ENCODE results near the gene ZDHHC14. TPM values are rescaled to one million over a fixed set of nuclear protein-coding genes. Genes with fewer than 3 reads are reported as not detected.

ZDHHC14 gene
- total RNA-seq, 1 experiment from 2014 or later, result 3.2 TPM

DNA sequence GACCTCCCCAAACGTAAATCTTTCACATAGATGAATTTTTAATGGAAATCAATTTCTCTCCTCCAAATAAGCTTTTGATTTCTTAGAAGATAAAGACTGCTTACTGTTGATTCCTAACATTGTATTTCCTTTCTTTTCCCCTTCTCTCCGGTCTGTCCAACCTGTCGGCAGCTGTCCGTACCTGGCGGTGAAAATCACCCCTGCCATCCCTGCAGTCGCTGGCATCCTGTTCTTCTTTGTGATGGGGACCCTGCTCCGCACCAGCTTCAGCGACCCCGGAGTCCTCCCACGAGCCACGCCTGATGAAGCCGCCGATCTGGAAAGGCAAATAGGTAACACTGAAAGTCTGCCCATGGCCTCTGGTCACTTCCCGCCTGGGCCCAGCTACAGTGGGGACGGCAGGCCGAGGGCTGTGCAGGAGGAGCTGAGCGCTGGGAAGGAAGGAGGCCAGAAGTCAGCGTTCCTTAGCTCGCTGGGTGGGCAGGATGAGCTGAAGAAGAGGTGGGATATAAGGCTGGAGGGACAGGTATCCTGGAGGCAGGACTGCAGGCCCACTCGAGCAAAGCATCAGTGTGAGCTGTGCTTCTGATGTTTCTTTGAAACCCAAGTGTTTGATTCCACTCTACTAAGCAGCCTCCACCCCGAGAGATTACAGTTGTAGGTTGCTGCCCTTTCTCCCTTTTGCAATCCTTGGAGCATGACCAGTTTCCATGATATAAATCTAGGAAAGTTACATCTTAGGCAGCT lies 161.6 kb downstream of the ZDHHC14 start:
- Mint-ChIP-seq H3K4me1 (ENCODE audit: insufficient read depth, unreplicated experiment) (no peaks in the 10 kb centered on the region), H3K9me3 (ENCODE audit: unreplicated experiment) (no peaks in the 10 kb centered on the region), H3K27ac (ENCODE audit: low read depth, unreplicated experiment) (no peak overlapping the region), H3K27me3 (ENCODE audit: insufficient read depth, unreplicated experiment) (no peaks in the 10 kb centered on the region), H3K4me3 (ENCODE audit: unreplicated experiment) (no peak overlapping the region), H3K36me3 (ENCODE audit: insufficient read depth, unreplicated experiment) (no peaks in the 10 kb centered on the region)
- no peak for DNase-seq (ENCODE audit: unreplicated experiment)
- BruUV-seq (replicated peaks), result no TSS peak
- TF ChIP-seq CTCF (IDR thresholded peaks at IDR 0.05; ENCODE audit: unreplicated experiment), result no peak
- POLR2A ChIA-PET, result interaction anchor here (0.6 to 1.2 kb wide), 2 partner anchors 9 to 46 kb away, joined by 3 to 4 read pairs; no protein-coding TSS in a partner anchor
- CTCF ChIA-PET, result interaction anchor here (1.0 kb wide), 1 partner anchor 12 kb away, joined by 3 read pairs; no protein-coding TSS in a partner anchor
- intact Hi-C loops (cut with micrococcal nuclease), result no loop called here

DNA sequence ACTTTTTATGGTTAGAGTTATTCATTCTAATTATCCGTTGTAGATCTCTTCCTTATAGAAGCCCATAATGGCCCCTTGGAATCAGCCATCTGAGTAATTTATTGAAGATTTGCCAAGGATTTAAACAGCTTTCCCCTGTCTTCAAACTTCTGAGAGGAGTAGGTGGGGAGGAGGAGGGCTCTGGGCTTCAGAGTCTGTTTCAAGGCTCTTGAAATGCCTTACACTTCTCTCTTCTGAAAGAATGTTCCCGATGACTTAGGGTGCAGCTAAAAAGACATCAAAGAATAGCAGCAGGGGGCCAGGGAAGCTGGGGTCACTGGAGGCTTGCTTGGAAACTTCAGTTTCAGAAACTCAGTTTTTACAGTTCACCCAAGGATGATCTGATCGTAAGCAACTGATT lies 165.3 kb downstream of the ZDHHC14 start:
- no peak overlapping the region for H3K4me3 Mint-ChIP-seq (ENCODE audit: unreplicated experiment)
- DNase-seq (ENCODE audit: unreplicated experiment), result no peak
- TF ChIP-seq CTCF (IDR thresholded peaks at IDR 0.05; ENCODE audit: unreplicated experiment), result no peak
- CTCF ChIA-PET, result no interaction called here
- H3K36me3 Mint-ChIP-seq (ENCODE audit: insufficient read depth, unreplicated experiment), result no peaks in the 10 kb centered on the region
- POLR2A ChIA-PET, result no interaction called here
- no peaks in the 10 kb centered on the region for H3K27me3 Mint-ChIP-seq (ENCODE audit: insufficient read depth, unreplicated experiment)
- BruUV-seq (replicated peaks), result no TSS peak
- no peak overlapping the region for H3K27ac Mint-ChIP-seq (ENCODE audit: low read depth, unreplicated experiment)
- no peaks in the 10 kb centered on the region for H3K9me3 Mint-ChIP-seq (ENCODE audit: unreplicated experiment)
- intact Hi-C loops (cut with micrococcal nuclease), result no loop called here
- H3K4me1 Mint-ChIP-seq (ENCODE audit: insufficient read depth, unreplicated experiment), result peaks cover under 1% of the 10 kb centered on the region

- DNase-seq (ENCODE audit: unreplicated experiment), result no peak
- Mint-ChIP-seq H3K4me1 (ENCODE audit: insufficient read depth, unreplicated experiment) (peaks cover 9% of the 10 kb centered on the region), H3K36me3 (ENCODE audit: insufficient read depth, unreplicated experiment) (no peaks in the 10 kb centered on the region), H3K27ac (ENCODE audit: low read depth, unreplicated experiment) (no peak overlapping the region), H3K9me3 (ENCODE audit: unreplicated experiment) (no peaks in the 10 kb centered on the region), H3K27me3 (ENCODE audit: insufficient read depth, unreplicated experiment) (no peaks in the 10 kb centered on the region), H3K4me3 (ENCODE audit: unreplicated experiment) (no peak overlapping the region)
- no TSS peak for BruUV-seq (replicated peaks)
- CTCF ChIA-PET, result no interaction called here
- POLR2A ChIA-PET, result interaction anchor here (0.6 kb wide), 1 partner anchor 9 kb away, joined by 3 read pairs; no protein-coding TSS in a partner anchor
- intact Hi-C loops (cut with micrococcal nuclease), result no loop called here
- TF ChIP-seq CTCF (IDR thresholded peaks at IDR 0.05; ENCODE audit: unreplicated experiment), result no peak
Measured at GRCh38 chr6:157547112-157547511, 166.1 kb downstream of the ZDHHC14 start.

GRCh38 chr6:157548635-157549467 lies 167.9 kb downstream of the ZDHHC14 start:
- TF ChIP-seq CTCF (IDR thresholded peaks at IDR 0.05; ENCODE audit: unreplicated experiment), result no peak
- no peaks in the 10 kb centered on the region for H3K27me3 Mint-ChIP-seq (ENCODE audit: insufficient read depth, unreplicated experiment)
- no peak overlapping the region for H3K27ac Mint-ChIP-seq (ENCODE audit: low read depth, unreplicated experiment)
- intact Hi-C loops (cut with micrococcal nuclease), result no loop called here
- CTCF ChIA-PET, result interaction anchor here (0.5 to 0.7 kb wide), 2 partner anchors 13 to 61 kb away, joined by 3 read pairs; no protein-coding TSS in a partner anchor
- POLR2A ChIA-PET, result no interaction called here
- no peaks in the 10 kb centered on the region for H3K9me3 Mint-ChIP-seq (ENCODE audit: unreplicated experiment)
- peaks cover 17% of the 10 kb centered on the region for H3K4me1 Mint-ChIP-seq (ENCODE audit: insufficient read depth, unreplicated experiment)
- DNase-seq (ENCODE audit: unreplicated experiment), result no peak
- no peaks in the 10 kb centered on the region for H3K36me3 Mint-ChIP-seq (ENCODE audit: insufficient read depth, unreplicated experiment)
- BruUV-seq (replicated peaks), result no TSS peak
- H3K4me3 Mint-ChIP-seq (ENCODE audit: unreplicated experiment), result no peak overlapping the region

Data from MCF 10A (cell line).